DOHH2 (cell line): ENCODE data around the gene METTL2B.

Experiments
- EZH2phosphoT487 ChIP-seq: fragments of 200-600 bp; sonication (generic); IDR thresholded peaks from 2 replicates; pipeline ENCODE4 v1.6.1; 2017; ENCODE audit warnings: borderline replicate concordance, mild to moderate bottlenecking, antibody characterized with exemption, low read length, moderate library complexity, mixed read lengths
- TF ChIP-seq, protein P1 (sequence below): fragments of 200-600 bp; sonication (generic); IDR thresholded peaks from one replicate; pipeline ENCODE4 v1.5.1; 2014; ENCODE audit warnings: antibody characterized with exemption, mild to moderate bottlenecking, low read depth, low read length; ENCODE audit not compliant: poor library complexity, severe bottlenecking

DNA sequence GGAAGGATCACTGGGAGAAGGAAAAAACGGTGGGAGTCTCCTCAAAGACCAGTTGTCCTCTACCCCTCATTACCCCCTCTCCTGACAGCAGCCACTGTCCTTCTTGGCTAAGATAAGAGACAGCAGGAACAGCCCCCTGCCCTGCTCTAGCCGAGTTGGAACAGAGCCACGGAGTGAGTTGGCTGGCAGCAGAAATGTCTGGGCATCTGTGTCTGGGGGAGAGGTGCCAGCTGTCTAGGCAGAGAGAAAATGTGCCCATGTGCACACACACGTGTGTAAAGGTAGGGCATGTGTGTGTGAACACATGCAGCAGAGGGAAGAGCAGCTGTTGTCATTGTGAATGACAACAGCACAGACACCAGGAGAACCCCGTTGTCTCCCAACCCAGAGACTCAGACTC is 30.2 kb upstream of the METTL2B start:
- TF ChIP-seq, protein P1, sequence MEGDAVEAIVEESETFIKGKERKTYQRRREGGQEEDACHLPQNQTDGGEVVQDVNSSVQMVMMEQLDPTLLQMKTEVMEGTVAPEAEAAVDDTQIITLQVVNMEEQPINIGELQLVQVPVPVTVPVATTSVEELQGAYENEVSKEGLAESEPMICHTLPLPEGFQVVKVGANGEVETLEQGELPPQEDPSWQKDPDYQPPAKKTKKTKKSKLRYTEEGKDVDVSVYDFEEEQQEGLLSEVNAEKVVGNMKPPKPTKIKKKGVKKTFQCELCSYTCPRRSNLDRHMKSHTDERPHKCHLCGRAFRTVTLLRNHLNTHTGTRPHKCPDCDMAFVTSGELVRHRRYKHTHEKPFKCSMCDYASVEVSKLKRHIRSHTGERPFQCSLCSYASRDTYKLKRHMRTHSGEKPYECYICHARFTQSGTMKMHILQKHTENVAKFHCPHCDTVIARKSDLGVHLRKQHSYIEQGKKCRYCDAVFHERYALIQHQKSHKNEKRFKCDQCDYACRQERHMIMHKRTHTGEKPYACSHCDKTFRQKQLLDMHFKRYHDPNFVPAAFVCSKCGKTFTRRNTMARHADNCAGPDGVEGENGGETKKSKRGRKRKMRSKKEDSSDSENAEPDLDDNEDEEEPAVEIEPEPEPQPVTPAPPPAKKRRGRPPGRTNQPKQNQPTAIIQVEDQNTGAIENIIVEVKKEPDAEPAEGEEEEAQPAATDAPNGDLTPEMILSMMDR, result no peak
- no peak for TF ChIP-seq EZH2phosphoT487
